Measurements from ENCODE around the gene TBC1D22A. TPM values are rescaled to one million over a fixed set of nuclear protein-coding genes. Genes with fewer than 3 reads are reported as not detected.

Gene TBC1D22A
- total RNA-seq, 1 experiment from 2014 or later, result 26.0 TPM

GRCh38 chr22:46896166-46896565 lies 133.7 kb downstream of the TBC1D22A start:
- CTCF ChIA-PET, result interaction anchor here (0.6 kb wide), 1 partner anchor 140 kb away, joined by 3 read pairs; no protein-coding TSS in a partner anchor
- no TSS peak for BruUV-seq (replicated peaks)
- TF ChIP-seq, protein P1, sequence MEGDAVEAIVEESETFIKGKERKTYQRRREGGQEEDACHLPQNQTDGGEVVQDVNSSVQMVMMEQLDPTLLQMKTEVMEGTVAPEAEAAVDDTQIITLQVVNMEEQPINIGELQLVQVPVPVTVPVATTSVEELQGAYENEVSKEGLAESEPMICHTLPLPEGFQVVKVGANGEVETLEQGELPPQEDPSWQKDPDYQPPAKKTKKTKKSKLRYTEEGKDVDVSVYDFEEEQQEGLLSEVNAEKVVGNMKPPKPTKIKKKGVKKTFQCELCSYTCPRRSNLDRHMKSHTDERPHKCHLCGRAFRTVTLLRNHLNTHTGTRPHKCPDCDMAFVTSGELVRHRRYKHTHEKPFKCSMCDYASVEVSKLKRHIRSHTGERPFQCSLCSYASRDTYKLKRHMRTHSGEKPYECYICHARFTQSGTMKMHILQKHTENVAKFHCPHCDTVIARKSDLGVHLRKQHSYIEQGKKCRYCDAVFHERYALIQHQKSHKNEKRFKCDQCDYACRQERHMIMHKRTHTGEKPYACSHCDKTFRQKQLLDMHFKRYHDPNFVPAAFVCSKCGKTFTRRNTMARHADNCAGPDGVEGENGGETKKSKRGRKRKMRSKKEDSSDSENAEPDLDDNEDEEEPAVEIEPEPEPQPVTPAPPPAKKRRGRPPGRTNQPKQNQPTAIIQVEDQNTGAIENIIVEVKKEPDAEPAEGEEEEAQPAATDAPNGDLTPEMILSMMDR (IDR thresholded peaks at IDR 0.05; ENCODE audit: unreplicated experiment), result no peak
- no peak overlapping the region for H3K4me3 Mint-ChIP-seq (ENCODE audit: unreplicated experiment)
- no peaks in the 10 kb centered on the region for H3K9me3 Mint-ChIP-seq (ENCODE audit: unreplicated experiment)
- POLR2A ChIA-PET, result no interaction called here
- no peaks in the 10 kb centered on the region for H3K27me3 Mint-ChIP-seq (ENCODE audit: insufficient read depth, unreplicated experiment)
- H3K36me3 Mint-ChIP-seq (ENCODE audit: insufficient read depth, unreplicated experiment), result peaks cover 29% of the 10 kb centered on the region
- DNase-seq (ENCODE audit: unreplicated experiment), result no peak
- peaks cover 7% of the 10 kb centered on the region for H3K4me1 Mint-ChIP-seq (ENCODE audit: insufficient read depth, unreplicated experiment)
- intact Hi-C loops (cut with micrococcal nuclease), result no loop called here
- no peak overlapping the region for H3K27ac Mint-ChIP-seq (ENCODE audit: low read depth, unreplicated experiment)

- POLR2A ChIA-PET, result no interaction called here
- Mint-ChIP-seq H3K27me3 (ENCODE audit: insufficient read depth, unreplicated experiment) (no peaks in the 10 kb centered on the region), H3K9me3 (ENCODE audit: unreplicated experiment) (no peaks in the 10 kb centered on the region), H3K4me3 (ENCODE audit: unreplicated experiment) (no peak overlapping the region), H3K27ac (ENCODE audit: low read depth, unreplicated experiment) (no peak overlapping the region), H3K4me1 (ENCODE audit: insufficient read depth, unreplicated experiment) (peaks cover 7% of the 10 kb centered on the region), H3K36me3 (ENCODE audit: insufficient read depth, unreplicated experiment) (peaks cover 27% of the 10 kb centered on the region)
- TF ChIP-seq, protein P1 (IDR thresholded peaks at IDR 0.05; ENCODE audit: unreplicated experiment), result no peak
- CTCF ChIA-PET, result interaction anchor here (0.6 to 0.8 kb wide), 5 partner anchors 9 to 412 kb away, joined by 3 to 5 read pairs (median 3); no protein-coding TSS in a partner anchor
- DNase-seq (ENCODE audit: unreplicated experiment), result no peak
- intact Hi-C loops (cut with micrococcal nuclease), result no loop called here
- no TSS peak for BruUV-seq (replicated peaks)
Measured at GRCh38 chr22:46896568-46897245, 134.3 kb downstream of the TBC1D22A start.

DNA sequence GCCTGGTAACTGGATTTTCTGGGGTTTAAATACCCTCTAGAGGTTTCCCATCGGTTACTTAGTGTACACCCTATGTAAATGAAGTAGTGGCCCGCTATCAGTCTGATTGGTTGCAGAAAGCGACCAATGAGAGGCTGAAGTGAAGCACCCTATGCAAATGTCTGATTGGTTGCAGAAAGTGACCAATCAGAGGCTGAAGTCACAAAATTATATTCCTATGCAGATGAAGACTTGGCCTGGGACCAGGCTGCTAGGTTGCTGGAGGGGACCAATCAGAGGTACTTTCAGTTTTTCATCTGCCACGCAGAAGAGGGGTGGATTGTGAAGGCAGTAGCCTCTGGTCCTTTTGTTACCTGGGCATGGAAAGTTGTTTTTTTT lies 134.8 kb downstream of the TBC1D22A start:
- H3K27ac Mint-ChIP-seq (ENCODE audit: low read depth, unreplicated experiment), result no peak overlapping the region
- no peaks in the 10 kb centered on the region for H3K9me3 Mint-ChIP-seq (ENCODE audit: unreplicated experiment)
- H3K27me3 Mint-ChIP-seq (ENCODE audit: insufficient read depth, unreplicated experiment), result no peaks in the 10 kb centered on the region
- ChIA-PET CTCF (interaction anchor here (0.7 to 1.0 kb wide), 5 partner anchors 10 to 413 kb away, joined by 3 to 5 read pairs (median 3); no protein-coding TSS in a partner anchor), POLR2A (no interaction called here)
- intact Hi-C loops (cut with micrococcal nuclease), result no loop called here
- no TSS peak for BruUV-seq (replicated peaks)
- H3K4me1 Mint-ChIP-seq (ENCODE audit: insufficient read depth, unreplicated experiment), result peaks cover 7% of the 10 kb centered on the region
- TF ChIP-seq, protein P1 (IDR thresholded peaks at IDR 0.05; ENCODE audit: unreplicated experiment), result no peak
- no peak overlapping the region for H3K4me3 Mint-ChIP-seq (ENCODE audit: unreplicated experiment)
- peaks cover 22% of the 10 kb centered on the region for H3K36me3 Mint-ChIP-seq (ENCODE audit: insufficient read depth, unreplicated experiment)
- peak; percentile 2 for DNase-seq (ENCODE audit: unreplicated experiment)

- H3K9me3 Mint-ChIP-seq (ENCODE audit: unreplicated experiment), result no peaks in the 10 kb centered on the region
- no peak overlapping the region for H3K4me3 Mint-ChIP-seq (ENCODE audit: unreplicated experiment)
- no TSS peak for BruUV-seq (replicated peaks)
- no peaks in the 10 kb centered on the region for H3K27me3 Mint-ChIP-seq (ENCODE audit: insufficient read depth, unreplicated experiment)
- intact Hi-C loops (cut with micrococcal nuclease), result no loop called here
- ChIA-PET POLR2A (no interaction called here), CTCF (interaction anchor here (0.6 to 1.2 kb wide), 2 partner anchors 9 to 98 kb away, joined by 3 read pairs; no protein-coding TSS in a partner anchor)
- DNase-seq (ENCODE audit: unreplicated experiment), result no peak
- H3K27ac Mint-ChIP-seq (ENCODE audit: low read depth, unreplicated experiment), result no peak overlapping the region
- H3K4me1 Mint-ChIP-seq (ENCODE audit: insufficient read depth, unreplicated experiment), result peaks cover 5% of the 10 kb centered on the region
- TF ChIP-seq, protein P1 (IDR thresholded peaks at IDR 0.05; ENCODE audit: unreplicated experiment), result no peak
- peaks cover 13% of the 10 kb centered on the region for H3K36me3 Mint-ChIP-seq (ENCODE audit: insufficient read depth, unreplicated experiment)
Measured at GRCh38 chr22:46900549-46900948, 138.1 kb downstream of the TBC1D22A start.
